Transverse colon (tissue), 4 donors: ENCODE data around the gene SMIM45.
"Not testable (repeated sequence)": the region's sequence is repeated elsewhere in the genome, so short reads cannot be mapped to it uniquely, and the experiment has no call there.

ENCODE experiments used
- DNase-seq: peaks from one replicate; pipeline ENCODE4 v3.0.0-alpha.2; 2019
- H3K27ac ChIP-seq, 4 donors: fragments of 200-600 bp; sonication (generic); 2 replicates each; pipeline ENCODE4 v1.5.1; 2016 to 2018; ENCODE audit warnings: inconsistent platforms in 4 of 4
- H3K27me3 ChIP-seq: fragments of 200-600 bp; sonication (generic); 2 replicates; pipeline ENCODE4 v1.5.1; 2017; ENCODE audit warnings: inconsistent platforms
- H3K36me3 ChIP-seq, 4 donors: fragments of 200-600 bp; sonication (generic); 2 replicates each; pipeline ENCODE4 v1.5.1; 2017 to 2019; ENCODE audit warnings: inconsistent platforms in 4 of 4
- H3K4me1 ChIP-seq, 4 donors: fragments of 200-600 bp; sonication (generic); 2 replicates each; pipeline ENCODE4 v1.5.1; 2017 to 2020; ENCODE audit warnings: inconsistent platforms in 4 of 4
- H3K4me3 ChIP-seq, 4 donors: fragments of 200-600 bp; sonication (generic); 1 replicate in 1 of 4; 2 replicates in 3 of 4; pipeline versions ENCODE4 v1.5.1 to v1.6.1; 2017 to 2019; ENCODE audit warnings: inconsistent platforms in 4 of 4
- H3K9me3 ChIP-seq, 2 donors: fragments of 200-600 bp; sonication (generic); 2 replicates each; pipeline ENCODE4 v1.5.1; 2017 to 2019; ENCODE audit warnings: inconsistent platforms in 2 of 2
- CTCF ChIP-seq, 5 experiments: fragments of 200-600 bp in 3 of 5; fragments of 450-650 bp in 2 of 5; sonication (generic) in 3 of 5; IDR thresholded peaks; 1 replicate in 2 of 5; 2 replicates in 3 of 5; pipeline ENCODE4 v1.5.1; 2016 to 2017; ENCODE audit warnings: antibody characterized with exemption in 5 of 5, inconsistent platforms in 3 of 5, mild to moderate bottlenecking in 2 of 5, moderate library complexity in 1 of 5
- EP300 ChIP-seq: sonication (generic); formaldehyde crosslinking; IDR thresholded peaks from one replicate; pipeline ENCODE4 v1.6.1; 2017; ENCODE audit warnings: antibody characterized with exemption, low read depth
- POLR2A ChIP-seq: fragments of 450-650 bp; IDR thresholded peaks from one replicate; pipeline ENCODE4 v1.6.1; 2016; ENCODE audit warnings: antibody characterized with exemption, mild to moderate bottlenecking, moderate library complexity
- POLR2AphosphoS5 ChIP-seq, 3 donors: sonication (generic); formaldehyde crosslinking; IDR thresholded peaks; one replicate each; pipeline ENCODE4 v1.6.1; 2016; ENCODE audit warnings: antibody characterized with exemption in 3 of 3
- WGBS, 2 donors: methylation state at CpG; one replicate each; pipeline ENCODE4 v1.1.5; 2018; ENCODE audit warnings: low coverage in 1 of 2; 5-methylcytosine and 5-hydroxymethylcytosine counted together
- in situ Hi-C, 4 donors: fragments of 200-750 bp; cut with MboI; loops; one replicate each; pipeline versions ENCODE4 v1.15.0 to v1.15.1; 2017; ENCODE audit warnings: low sequenced_read_pairs in 3 of 4, low pct_ligation_motif_present in 1 of 4, low pct_unique_long_range_greater_than_20kb in 1 of 4
- intact Hi-C: fragments of 100-400 bp; cut with DNase I; formaldehyde crosslinking; loops from one replicate; pipeline ENCODE4 v1.15.1; 2023; ENCODE audit warnings: low total_unique reads

The SMIM45 gene

GRCh38 chr22:41947424-41948080, 4.4 kb upstream of the SMIM45 start:
- peak overlapping the region; percentile 65 to 74 (median 69) for H3K27ac ChIP-seq
- peak overlapping the region in 3 of 4 donors; percentile 62 to 77 (median 71) for H3K4me3 ChIP-seq
- no peak for DNase-seq
- H3K4me1 ChIP-seq: peaks cover 6 to 24% (median 13%) of the 10 kb centered on the region in 4 donors
- no peaks in the 10 kb centered on the region for H3K36me3 ChIP-seq
- H3K27me3 ChIP-seq: no peaks in the 10 kb centered on the region
- no peaks in the 10 kb centered on the region for H3K9me3 ChIP-seq
- in situ Hi-C loops (loop anchor here (10.0 to 25.0 kb wide), 4 partner anchors 123 to 253 kb away; partner anchors contain the start of genes CCDC134 (in 2 of the 4) and MEI1 (in 1 of the 4)), intact Hi-C loops (loop anchor here (10.0 kb wide), 1 partner anchor 123 kb away; no protein-coding TSS in a partner anchor)
- 65 to 72% methylated on average over 17 to 21 of the region's 21 CpGs for WGBS, 2 donors
- TF ChIP-seq POLR2A: no peak
- TF ChIP-seq CTCF (IDR thresholded peaks at IDR 0.05): no peak
- no peak for TF ChIP-seq EP300
- TF ChIP-seq POLR2AphosphoS5 (IDR thresholded peaks at IDR 0.05): no peak

GRCh38 chr22:41948142-41948541, 3.8 kb upstream of the SMIM45 start:
- H3K4me3 ChIP-seq: no peak overlapping the region
- no peaks in the 10 kb centered on the region for H3K9me3 ChIP-seq
- WGBS, 2 donors: 90 to 100% methylated on average over 1 to 2 of the region's 2 CpGs
- TF ChIP-seq CTCF (IDR thresholded peaks at IDR 0.05): no peak
- no peak for TF ChIP-seq EP300
- no peak for TF ChIP-seq POLR2AphosphoS5 (IDR thresholded peaks at IDR 0.05)
- no peak for TF ChIP-seq POLR2A
- DNase-seq: no peak
- in situ Hi-C loops (loop anchor here (10.0 to 25.0 kb wide), 4 partner anchors 123 to 253 kb away; partner anchors contain the start of genes CCDC134 (in 2 of the 4) and MEI1 (in 1 of the 4)), intact Hi-C loops (loop anchor here (10.0 kb wide), 1 partner anchor 123 kb away; no protein-coding TSS in a partner anchor)
- no peak overlapping the region for H3K27ac ChIP-seq
- H3K36me3 ChIP-seq: no peaks in the 10 kb centered on the region
- H3K4me1 ChIP-seq: peaks cover 6 to 24% (median 13%) of the 10 kb centered on the region in 4 donors
- H3K27me3 ChIP-seq: no peaks in the 10 kb centered on the region

- not testable (repeated sequence) for H3K36me3 ChIP-seq, H3K27ac ChIP-seq, DNase-seq, H3K27me3 ChIP-seq, H3K9me3 ChIP-seq, H3K4me3 ChIP-seq
- peaks cover 6 to 17% (median 11%) of the 10 kb centered on the region in 4 donors for H3K4me1 ChIP-seq
- in situ Hi-C loops: loop anchor here (10.0 to 25.0 kb wide), 4 partner anchors 124 to 254 kb away; partner anchors contain the start of genes CCDC134 (in 2 of the 4) and MEI1 (in 1 of the 4)
- intact Hi-C loops: loop anchor here (10.0 kb wide), 1 partner anchor 124 kb away; no protein-coding TSS in a partner anchor
- WGBS, 2 donors: 90% methylated on average over 8 of the region's 8 CpGs; no CpG with 5 or more reads in 1 of the 2 donors
These were observed 3.0 kb upstream of the SMIM45 start for GRCh38 chr22:41948928-41949296.

- H3K9me3 ChIP-seq: no peaks in the 10 kb centered on the region
- peaks cover 6 to 14% (median 11%) of the 10 kb centered on the region in 4 donors for H3K4me1 ChIP-seq
- DNase-seq: no peak
- H3K27me3 ChIP-seq: no peaks in the 10 kb centered on the region
- no peak overlapping the region for H3K4me3 ChIP-seq
- H3K36me3 ChIP-seq: no peaks in the 10 kb centered on the region
- in situ Hi-C loops (loop anchor here (10.0 to 25.0 kb wide), 4 partner anchors 125 to 255 kb away; partner anchors contain the start of genes CCDC134 (in 2 of the 4) and MEI1 (in 1 of the 4)), intact Hi-C loops (loop anchor here (10.0 kb wide), 1 partner anchor 125 kb away; no protein-coding TSS in a partner anchor)
- TF ChIP-seq CTCF (IDR thresholded peaks at IDR 0.05): no peak
- TF ChIP-seq EP300: no peak
- TF ChIP-seq POLR2AphosphoS5 (IDR thresholded peaks at IDR 0.05): no peak
- TF ChIP-seq POLR2A: no peak
- no peak overlapping the region for H3K27ac ChIP-seq
- 81 to 82% methylated on average over 3 to 7 of the region's 7 CpGs for WGBS, 2 donors
These were observed 2.5 kb upstream of the SMIM45 start for GRCh38 chr22:41949297-41949965.
